Neural cell (in vitro differentiated cells): Measurements from ENCODE around the gene TEX19.

ENCODE experiments used
- EP300 ChIP-seq: fragments of 450-650 bp; conservative IDR thresholded peaks from 2 replicates; pipeline ENCODE4 v1.6.1; 2014; ENCODE audit warnings: antibody characterized with exemption, mild to moderate bottlenecking, moderate library complexity; ENCODE audit not compliant: poor library complexity, severe bottlenecking
- EZH2 ChIP-seq: fragments of 200-600, 300-800 bp; shearing (Covaris generic), sonication (generic); IDR thresholded peaks from 2 replicates; pipeline ENCODE4 v1.6.1; 2014; ENCODE audit warnings: antibody characterized with exemption, low read length, borderline replicate concordance, mild to moderate bottlenecking; ENCODE audit not compliant: insufficient read depth, poor library complexity, severe bottlenecking
- POLR2AphosphoS5 ChIP-seq: IDR thresholded peaks from 2 replicates; pipeline ENCODE4 v1.6.1; 2012
- RAD21 ChIP-seq: fragments of 450-650 bp; conservative IDR thresholded peaks from 2 replicates; pipeline ENCODE4 v1.6.1; 2014; ENCODE audit warnings: antibody characterized with exemption, mild to moderate bottlenecking, moderate library complexity
- TF ChIP-seq, protein P1 (sequence below): fragments of 450-650 bp; IDR thresholded peaks from 2 replicates; pipeline ENCODE4 v1.5.1; 2014; ENCODE audit warnings: antibody characterized with exemption, mild to moderate bottlenecking, moderate library complexity; ENCODE audit not compliant: poor library complexity, severe bottlenecking

GRCh38 chr17:82384730-82385481, 25.9 kb downstream of the TEX19 start:
- TF ChIP-seq, protein P1, sequence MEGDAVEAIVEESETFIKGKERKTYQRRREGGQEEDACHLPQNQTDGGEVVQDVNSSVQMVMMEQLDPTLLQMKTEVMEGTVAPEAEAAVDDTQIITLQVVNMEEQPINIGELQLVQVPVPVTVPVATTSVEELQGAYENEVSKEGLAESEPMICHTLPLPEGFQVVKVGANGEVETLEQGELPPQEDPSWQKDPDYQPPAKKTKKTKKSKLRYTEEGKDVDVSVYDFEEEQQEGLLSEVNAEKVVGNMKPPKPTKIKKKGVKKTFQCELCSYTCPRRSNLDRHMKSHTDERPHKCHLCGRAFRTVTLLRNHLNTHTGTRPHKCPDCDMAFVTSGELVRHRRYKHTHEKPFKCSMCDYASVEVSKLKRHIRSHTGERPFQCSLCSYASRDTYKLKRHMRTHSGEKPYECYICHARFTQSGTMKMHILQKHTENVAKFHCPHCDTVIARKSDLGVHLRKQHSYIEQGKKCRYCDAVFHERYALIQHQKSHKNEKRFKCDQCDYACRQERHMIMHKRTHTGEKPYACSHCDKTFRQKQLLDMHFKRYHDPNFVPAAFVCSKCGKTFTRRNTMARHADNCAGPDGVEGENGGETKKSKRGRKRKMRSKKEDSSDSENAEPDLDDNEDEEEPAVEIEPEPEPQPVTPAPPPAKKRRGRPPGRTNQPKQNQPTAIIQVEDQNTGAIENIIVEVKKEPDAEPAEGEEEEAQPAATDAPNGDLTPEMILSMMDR = no peak
- no peak for TF ChIP-seq EZH2
- no peak for TF ChIP-seq EP300
- TF ChIP-seq POLR2AphosphoS5 = no peak
- TF ChIP-seq RAD21 = no peak
